ENCODE measurements around the gene DNAJC22. TPM values are rescaled to one million over a fixed set of nuclear protein-coding genes. Genes with fewer than 3 reads are reported as not detected.

Gene DNAJC22
- total and polyA plus RNA-seq, 2 donors (not counting 1 experiment from before 2014, with no cell fraction given), result not detected

GRCh38 chr12:49352351-49352750, 5.7 kb downstream of the DNAJC22 start:
- H3K9me3 Mint-ChIP-seq (ENCODE audit: insufficient read depth), result no peaks in the 10 kb centered on the region
- H3K4me1 Mint-ChIP-seq, result peaks cover 11% of the 10 kb centered on the region
- H3K4me3 Mint-ChIP-seq, result no peak overlapping the region
- no peak overlapping the region for H3K27ac Mint-ChIP-seq
- H3K27me3 Mint-ChIP-seq, result peaks cover 50% of the 10 kb centered on the region
- no peak overlapping the region for H2AFZ ChIP-seq (ENCODE audit: insufficient read depth, low read depth, low read length, poor library complexity, severe bottlenecking)
- H3K36me3 ChIP-seq (replicated peaks in 1 of 2; ENCODE audit: control extremely low read depth in 1 of 2, control insufficient read depth in 1 of 2, extremely low read depth in 1 of 2, insufficient read depth in 2 of 2, low read length in 1 of 2), result no peaks in the 10 kb centered on the region
- no peak overlapping the region for H3K4me3 ChIP-seq (ENCODE audit: control extremely low read depth in 1 of 5, extremely low read depth in 1 of 5, insufficient read depth in 1 of 5, low read depth in 2 of 5, low read length in 4 of 5)
- H3K9ac ChIP-seq (ENCODE audit: low read length), result no peak overlapping the region
- H4K20me1 ChIP-seq (ENCODE audit: control insufficient read depth, insufficient read depth, low read length, poor library complexity, severe bottlenecking), result peaks cover 2% of the 10 kb centered on the region
- no peak for DNase-seq
- intact Hi-C loops (cut with micrococcal nuclease), result no loop called here
- H3K9me3 ChIP-seq (ENCODE audit: control extremely low read depth in 1 of 3, control insufficient read depth in 2 of 3, insufficient read depth in 1 of 3, low read length in 2 of 3), result peaks cover 0 to 8% (median 0%) of the 10 kb centered on the region in 3 donors
- ATAC-seq (ENCODE audit: low read depth), result no peak
- peaks cover 0 to 54% (median 42%) of the 10 kb centered on the region in 4 experiments for H3K27me3 ChIP-seq (replicated peaks in 1 of 4; ENCODE audit: control extremely low read depth in 1 of 4, control insufficient read depth in 3 of 4, insufficient read depth in 4 of 4, low read length in 3 of 4)
- H3K79me2 ChIP-seq (ENCODE audit: control insufficient read depth, insufficient read depth, low read length), result no peaks in the 10 kb centered on the region
- POLR2A ChIA-PET, result no interaction called here
- WGBS (ENCODE audit: insufficient coverage), result no CpG with 5 or more reads among the region's 2 CpGs
- H3K4me2 ChIP-seq (replicated peaks; ENCODE audit: low read depth, low read length, poor library complexity, severe bottlenecking), result no peak overlapping the region
- H3K27ac ChIP-seq (ENCODE audit: low read length in 2 of 2), result no peak overlapping the region
- TF ChIP-seq CTCF (IDR thresholded peaks at IDR 0.05) (no peak), EZH2 (IDR thresholded peaks at IDR 0.05; ENCODE audit: borderline replicate concordance, insufficient read depth, low read depth, low read length, poor library complexity, severe bottlenecking) (no peak)
- CTCF ChIA-PET, result interaction anchor here (0.6 to 22.4 kb wide), 8 partner anchors 9 to 199 kb away, joined by 3 to 729 read pairs (median 4); no protein-coding TSS in a partner anchor
- H3K4me1 ChIP-seq (ENCODE audit: control insufficient read depth in 2 of 2, insufficient read depth in 2 of 2, low read length in 2 of 2), result peaks cover 10 to 15% of the 10 kb centered on the region in 2 donors

GRCh38 chr12:49355913-49356312, 9.2 kb downstream of the DNAJC22 start:
- no peak overlapping the region for H3K4me3 ChIP-seq (ENCODE audit: control extremely low read depth in 1 of 5, extremely low read depth in 1 of 5, insufficient read depth in 1 of 5, low read depth in 2 of 5, low read length in 4 of 5)
- TF ChIP-seq CTCF (IDR thresholded peaks at IDR 0.05) (no peak), EZH2 (IDR thresholded peaks at IDR 0.05; ENCODE audit: borderline replicate concordance, insufficient read depth, low read depth, low read length, poor library complexity, severe bottlenecking) (no peak)
- H3K79me2 ChIP-seq (ENCODE audit: control insufficient read depth, insufficient read depth, low read length), result no peaks in the 10 kb centered on the region
- no peak for DNase-seq
- H3K27ac Mint-ChIP-seq, result no peak overlapping the region
- H3K4me2 ChIP-seq (replicated peaks; ENCODE audit: low read depth, low read length, poor library complexity, severe bottlenecking), result no peak overlapping the region
- CTCF ChIA-PET, result interaction anchor here (1.7 to 22.4 kb wide), 5 partner anchors 12 to 159 kb away, joined by 3 to 729 read pairs (median 67); partner anchors contain the start of genes PRPH and SPATS2
- no peak overlapping the region for H3K27ac ChIP-seq (ENCODE audit: low read length in 2 of 2)
- H3K27me3 Mint-ChIP-seq, result peaks cover 42% of the 10 kb centered on the region
- intact Hi-C loops (cut with micrococcal nuclease), result loop anchor here (5.0 kb wide), 1 partner anchor 36 kb away; no protein-coding TSS in a partner anchor
- peaks cover 0 to 28% (median 18%) of the 10 kb centered on the region in 4 experiments for H3K27me3 ChIP-seq (replicated peaks in 1 of 4; ENCODE audit: control extremely low read depth in 1 of 4, control insufficient read depth in 3 of 4, insufficient read depth in 4 of 4, low read length in 3 of 4)
- H3K4me1 ChIP-seq (ENCODE audit: control insufficient read depth in 2 of 2, insufficient read depth in 2 of 2, low read length in 2 of 2), result peaks cover 3 to 5% of the 10 kb centered on the region in 2 donors
- POLR2A ChIA-PET, result no interaction called here
- no peak overlapping the region for H3K9ac ChIP-seq (ENCODE audit: low read length)
- no peaks in the 10 kb centered on the region for H4K20me1 ChIP-seq (ENCODE audit: control insufficient read depth, insufficient read depth, low read length, poor library complexity, severe bottlenecking)
- H3K4me1 Mint-ChIP-seq, result peaks cover 2% of the 10 kb centered on the region
- no peak for ATAC-seq (ENCODE audit: low read depth)
- H3K9me3 Mint-ChIP-seq (ENCODE audit: insufficient read depth), result no peaks in the 10 kb centered on the region
- H3K36me3 ChIP-seq (replicated peaks in 1 of 2; ENCODE audit: control extremely low read depth in 1 of 2, control insufficient read depth in 1 of 2, extremely low read depth in 1 of 2, insufficient read depth in 2 of 2, low read length in 1 of 2), result no peaks in the 10 kb centered on the region
- WGBS (ENCODE audit: insufficient coverage), result 98% methylated on average over 6 of the region's 10 CpGs
- H3K4me3 Mint-ChIP-seq, result no peak overlapping the region
- H2AFZ ChIP-seq (ENCODE audit: insufficient read depth, low read depth, low read length, poor library complexity, severe bottlenecking), result no peak overlapping the region
- no peaks in the 10 kb centered on the region for H3K9me3 ChIP-seq (ENCODE audit: control extremely low read depth in 1 of 3, control insufficient read depth in 2 of 3, insufficient read depth in 1 of 3, low read length in 2 of 3)

All from B cell (primary cell).